SKM-1 treated with dmso at 0.1 percent for 144 hours (cell line): ENCODE results near the gene STON2.
"Not testable (repeated sequence)": the region's sequence is repeated elsewhere in the genome, so short reads cannot be mapped to it uniquely, and the experiment has no call there.

Experiments used
- DNase-seq: peaks from one replicate; lab custom pipeline; 2025; ENCODE audit not compliant: unreplicated experiment; lab: John Stamatoyannopoulos, UW

Gene STON2

GRCh38 chr14:81400202-81400678 lies at the start of gene STON2:
Gene STON2, minus strand, starts transcription at chr14:81400324. Its CDS starts 1,942 bp downstream, at chr14:81398382.
- DNase-seq = no peak

- DNase-seq = no peak
Measured at GRCh38 chr14:81449576-81449975, 49.5 kb upstream of the STON2 start.

- DNase-seq = no peak
Measured at GRCh38 chr14:81449114-81449513, 49.0 kb upstream of the STON2 start.

- no peak for DNase-seq
Measured at GRCh38 chr14:81447021-81447764, 47.1 kb upstream of the STON2 start.

- DNase-seq = no peak
Measured at GRCh38 chr14:81446279-81447007, 46.3 kb upstream of the STON2 start.

GRCh38 chr14:81441626-81442134 lies 41.6 kb upstream of the STON2 start:
- no peak for DNase-seq

- no peak for DNase-seq
Measured at GRCh38 chr14:81440041-81440440, 39.9 kb upstream of the STON2 start.

GRCh38 chr14:81437244-81437643 lies 37.1 kb upstream of the STON2 start:
- no peak for DNase-seq

GRCh38 chr14:81436296-81437138 lies 36.4 kb upstream of the STON2 start:
- DNase-seq = no peak

- no peak for DNase-seq
Measured at GRCh38 chr14:81435391-81436295, 35.5 kb upstream of the STON2 start.

- DNase-seq = no peak
Measured at GRCh38 chr14:81435048-81435390, 34.9 kb upstream of the STON2 start.

GRCh38 chr14:81434230-81434629 lies 34.1 kb upstream of the STON2 start:
- DNase-seq = no peak

GRCh38 chr14:81433378-81433777 lies 33.3 kb upstream of the STON2 start:
- no peak for DNase-seq

GRCh38 chr14:81432219-81432661 lies 32.1 kb upstream of the STON2 start:
- no peak for DNase-seq

GRCh38 chr14:81430235-81430634 lies 30.1 kb upstream of the STON2 start:
- no peak for DNase-seq

- DNase-seq = not testable (repeated sequence)
Measured at GRCh38 chr14:81429749-81430148, 29.6 kb upstream of the STON2 start.

- DNase-seq = no peak
Measured at GRCh38 chr14:81429028-81429427, 28.9 kb upstream of the STON2 start.

- no peak for DNase-seq
Measured at GRCh38 chr14:81427348-81428058, 27.4 kb upstream of the STON2 start.

GRCh38 chr14:81423504-81423903 lies 23.4 kb upstream of the STON2 start:
- peak; percentile 18 for DNase-seq
